ENCODE measurements around the gene ACTA1.

DNA sequence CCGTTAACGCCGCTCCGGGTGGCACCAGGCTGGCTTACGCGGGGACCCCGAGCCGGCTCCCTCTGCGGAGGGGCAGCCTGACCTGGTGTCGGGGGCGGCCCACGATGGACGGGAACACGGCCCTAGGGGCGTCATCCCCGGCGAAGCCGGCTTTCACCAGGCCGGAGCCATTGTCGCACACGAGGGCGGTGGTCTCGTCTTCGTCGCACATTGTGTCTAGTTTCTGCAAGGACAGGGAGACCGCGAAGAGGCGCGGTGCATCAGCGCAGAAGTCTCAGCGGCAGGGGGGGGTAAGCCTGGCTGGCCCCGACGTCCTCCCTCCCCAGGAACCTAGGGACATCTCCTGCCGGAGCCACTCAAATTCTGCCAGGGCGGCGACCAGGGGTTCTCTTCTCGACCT is 989 bp downstream of the ACTA1 start:
- no peak for TF ChIP-seq EZH2 (IDR thresholded peaks at IDR 0.05; ENCODE audit: borderline replicate concordance)
- TF ChIP-seq, protein P1, sequence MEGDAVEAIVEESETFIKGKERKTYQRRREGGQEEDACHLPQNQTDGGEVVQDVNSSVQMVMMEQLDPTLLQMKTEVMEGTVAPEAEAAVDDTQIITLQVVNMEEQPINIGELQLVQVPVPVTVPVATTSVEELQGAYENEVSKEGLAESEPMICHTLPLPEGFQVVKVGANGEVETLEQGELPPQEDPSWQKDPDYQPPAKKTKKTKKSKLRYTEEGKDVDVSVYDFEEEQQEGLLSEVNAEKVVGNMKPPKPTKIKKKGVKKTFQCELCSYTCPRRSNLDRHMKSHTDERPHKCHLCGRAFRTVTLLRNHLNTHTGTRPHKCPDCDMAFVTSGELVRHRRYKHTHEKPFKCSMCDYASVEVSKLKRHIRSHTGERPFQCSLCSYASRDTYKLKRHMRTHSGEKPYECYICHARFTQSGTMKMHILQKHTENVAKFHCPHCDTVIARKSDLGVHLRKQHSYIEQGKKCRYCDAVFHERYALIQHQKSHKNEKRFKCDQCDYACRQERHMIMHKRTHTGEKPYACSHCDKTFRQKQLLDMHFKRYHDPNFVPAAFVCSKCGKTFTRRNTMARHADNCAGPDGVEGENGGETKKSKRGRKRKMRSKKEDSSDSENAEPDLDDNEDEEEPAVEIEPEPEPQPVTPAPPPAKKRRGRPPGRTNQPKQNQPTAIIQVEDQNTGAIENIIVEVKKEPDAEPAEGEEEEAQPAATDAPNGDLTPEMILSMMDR (IDR thresholded peaks at IDR 0.05; ENCODE audit: poor library complexity): no peak
- no peak for TF ChIP-seq EZH2phosphoT487 (IDR thresholded peaks at IDR 0.05; ENCODE audit: low read depth, severe bottlenecking, unreplicated experiment)

Measured in hepatocyte (in vitro differentiated cells).